GM23248 (cell line): ENCODE measurements around the gene ATP6V1B1.

Experiments
- EZH2 ChIP-seq: fragments of 200-600 bp; sonication (generic); IDR thresholded peaks from 2 replicates; pipeline ENCODE4 v1.6.1; 2018; ENCODE audit warnings: antibody characterized with exemption, mild to moderate bottlenecking; ENCODE audit not compliant: insufficient read depth, poor library complexity, severe bottlenecking
- EZH2phosphoT487 ChIP-seq: fragments of 200-600 bp; sonication (generic); IDR thresholded peaks from 2 replicates; pipeline ENCODE4 v1.6.1; 2018; ENCODE audit warnings: antibody characterized with exemption, moderate library complexity, mild to moderate bottlenecking, low read depth; ENCODE audit not compliant: insufficient read depth

GRCh38 chr2:70888923-70889715, 46.6 kb upstream of the ATP6V1B1 start:
- TF ChIP-seq EZH2, result no peak
- TF ChIP-seq EZH2phosphoT487, result peak; percentile 71; the same call in 1 of the 2 replicates
